ENCODE data around the gene NFU1. TPM values are rescaled to one million over a fixed set of nuclear protein-coding genes. Genes with fewer than 3 reads are reported as not detected.

Gene NFU1
- total and polyA plus RNA-seq, 2 of the 8 experiments (the other 6 are each of a cell fraction or from before 2014, with no cell fraction given), result 18.4 to 45.5 TPM

GRCh38 chr2:69381337-69381737 lies 55.9 kb downstream of the NFU1 start (continued):
- TF ChIP-seq SRF (IDR thresholded peaks at IDR 0.05; ENCODE audit: low read depth, low read length) (no peak), E2F6 (IDR thresholded peaks at IDR 0.05) (no peak), SP4 (IDR thresholded peaks at IDR 0.05; ENCODE audit: low read length) (no peak), GABPA (IDR thresholded peaks at IDR 0.05; ENCODE audit: borderline replicate concordance, insufficient read depth, low read length) (no peak), RAD21 (IDR thresholded peaks at IDR 0.05 in 1 of 2, conservative IDR thresholded peaks at IDR 0.05 in 1 of 2; ENCODE audit: low read depth in 2 of 2, low read length in 2 of 2) (no peak), KDM4A (IDR thresholded peaks at IDR 0.05; ENCODE audit: low read depth, low read length, severe bottlenecking) (no peak), GTF2F1 (IDR thresholded peaks at IDR 0.05; ENCODE audit: borderline replicate concordance, low read depth, low read length) (no peak)
